ENCODE data around the gene FOXN3. TPM values are rescaled to one million over a fixed set of nuclear protein-coding genes. Genes with fewer than 3 reads are reported as not detected.

FOXN3 gene
- total and polyA plus RNA-seq, 10 of the 15 experiments (the other 5 are each of a cell fraction or from before 2014, with no cell fraction given), result 4.5 to 68.9 (median 29.7) TPM

DNA sequence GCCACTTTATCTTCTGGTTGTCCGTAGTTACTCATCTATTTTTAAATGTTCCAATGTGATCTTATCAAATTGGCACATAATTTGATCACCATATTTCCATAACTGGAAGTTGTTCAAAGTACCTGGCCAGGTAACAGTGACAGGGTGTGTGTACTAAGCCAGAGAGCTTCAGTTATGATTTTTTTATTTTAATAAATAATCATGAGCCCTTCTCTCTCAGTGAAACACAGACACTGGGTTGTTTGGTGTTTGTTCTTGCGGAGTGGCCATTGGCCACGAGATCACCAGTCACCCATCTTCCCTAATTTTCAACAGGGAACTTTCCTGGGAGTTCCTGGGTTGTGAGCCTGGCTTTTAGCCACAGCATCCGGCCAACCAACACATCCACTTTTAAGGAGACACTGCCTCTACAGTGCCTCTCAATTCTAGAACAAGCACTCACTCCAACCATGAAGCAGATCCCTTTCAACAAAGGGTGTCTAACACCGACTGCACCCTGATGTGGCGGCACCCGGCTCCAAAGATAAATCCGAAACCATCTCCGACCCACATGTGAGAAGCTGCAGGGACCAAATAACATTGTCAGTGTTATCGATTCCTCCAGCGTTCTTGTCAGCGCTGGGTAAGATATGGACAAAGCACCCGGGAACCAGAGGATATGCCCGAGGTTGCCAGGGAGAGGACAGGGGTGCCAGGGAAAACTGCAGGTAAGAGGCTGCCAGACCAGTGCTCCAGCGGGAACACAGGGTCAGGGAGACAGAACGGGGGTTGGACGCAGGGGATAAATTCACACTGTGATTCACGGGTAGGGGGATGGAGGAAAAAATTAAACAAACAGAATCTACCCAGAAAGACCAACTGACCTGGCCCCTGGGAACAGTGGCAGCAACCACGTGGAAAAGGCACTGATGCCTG, 49.9 kb downstream of the FOXN3 start:
- no peak for ATAC-seq

More for the DNA sequence above, 49.9 kb downstream of the FOXN3 start:
- ChIA-PET POLR2A (interaction anchor here (1.1 to 3.1 kb wide), 2 partner anchors 11 to 17 kb away, joined by 3 to 13 read pairs; no protein-coding TSS in a partner anchor), RAD21 (ENCODE audit: unreplicated experiment) (interaction anchor here (2.7 to 3.1 kb wide), 5 partner anchors 17 to 63 kb away, joined by 7 to 37 read pairs (median 19); no protein-coding TSS in a partner anchor), CTCF (interaction anchor here (0.9 to 3.7 kb wide), 4 partner anchors 18 to 190 kb away, joined by 3 to 29 read pairs (median 8); no protein-coding TSS in a partner anchor), SMC1A (ENCODE audit: uncharacterized antibody, unreplicated experiment) (interaction anchor here (0.6 to 4.7 kb wide), 14 partner anchors 11 to 202 kb away, joined by 3 to 56 read pairs (median 10); no protein-coding TSS in a partner anchor)
- Histone ChIP-seq H3K9me3 (replicated peaks; ENCODE audit: control insufficient read depth, insufficient read depth, low read length) (peaks cover 16% of the 10 kb centered on the region; the same call in 2 of the 3 replicates), H3K4me1 (ENCODE audit: control insufficient read depth, insufficient read depth, low read length) (peaks cover 36% of the 10 kb centered on the region), H3K36me3 (ENCODE audit: control insufficient read depth in 2 of 2, insufficient read depth in 2 of 2, low read length in 1 of 2) (peaks cover 0 to 4% of the 10 kb centered on the region in 2 experiments; a peak in 3 of 4 replicates), H3K9ac (ENCODE audit: control insufficient read depth, insufficient read depth, low read length) (peak overlapping the region; percentile 39; the same call in 1 of the 2 replicates), H2AFZ (ENCODE audit: control insufficient read depth, low read depth, low read length) (no peak overlapping the region; the same call in 1 of the 2 replicates), H3K27me3 (replicated peaks in 1 of 2; ENCODE audit: control insufficient read depth in 2 of 2, insufficient read depth in 2 of 2, low read length in 1 of 2) (no peaks in the 10 kb centered on the region), H3K4me2 (ENCODE audit: control insufficient read depth, insufficient read depth) (peak overlapping the region; percentile 62), H3K27ac (ENCODE audit: control insufficient read depth, insufficient read depth) (peak overlapping the region; percentile 97), H4K20me1 (ENCODE audit: control insufficient read depth, insufficient read depth) (no peaks in the 10 kb centered on the region), H3K4me3 (no peak overlapping the region), H3K79me2 (ENCODE audit: control insufficient read depth, insufficient read depth, low read length) (peaks cover 71% of the 10 kb centered on the region)
- in situ Hi-C loops (cut with MboI), result no loop called here
- no peak for FAIRE-seq
- no TSS peak for BruUV-seq (replicated peaks)
- 98% methylated on average over 18 of the region's 19 CpGs for WGBS (ENCODE audit: insufficient coverage, insufficient replicate concordance, low lambda C conversion rate, missing lambda C conversion rate)
- intact Hi-C loops (cut with micrococcal nuclease; ENCODE audit: unreplicated experiment), result loop anchor here (5.0 kb wide), 1 partner anchor 65 kb away; no protein-coding TSS in a partner anchor
- TF ChIP-seq SMC3 (IDR thresholded peaks at IDR 0.05; ENCODE audit: borderline replicate concordance, low read length), result no peak
- no peak for TF ChIP-seq HDAC2 (IDR thresholded peaks at IDR 0.05)
- TF ChIP-seq CREM (IDR thresholded peaks at IDR 0.05; ENCODE audit: low read depth), result no peak
- no peak for DNase-seq (ENCODE audit: low read depth, low spot score)
